HEK293 (cell line): ENCODE results near the gene PADI3.

ENCODE experiments used
- CTCF ChIA-PET: fragments of 350-600 bp; formaldehyde crosslinking; extraction: SDS; loops from one replicate; lab custom pipeline; 2021; ENCODE audit warnings: antibody characterized with exemption; lab: Yijun Ruan, JAX
- POLR2A ChIA-PET: fragments of 300-600 bp; formaldehyde crosslinking; extraction: SDS; loops from one replicate; lab custom pipeline; 2020; ENCODE audit warnings: antibody characterized with exemption, inconsistent platforms; lab: Yijun Ruan, JAX
- H3K27ac ChIP-seq: fragments of 200-500 bp; sonication (Bioruptor generic); 2 replicates; pipeline ENCODE4 v1.5.1; 2014; ENCODE audit warnings: low read depth, low read length, control low read depth, inconsistent platforms; ENCODE audit errors: extremely low read depth
- H3K36me3 ChIP-seq, 2 experiments: fragments of 200-500 bp in 1 of 2; sonication (Bioruptor generic) in 1 of 2; 1 replicate in 1 of 2; 2 replicates in 1 of 2; pipeline ENCODE4 v1.5.1; 2014 to 2017; ENCODE audit warnings: inconsistent platforms in 2 of 2, low read length in 2 of 2; ENCODE audit not compliant: control insufficient read depth in 2 of 2, insufficient read depth in 1 of 2
- H3K4me1 ChIP-seq: fragments of 200-500 bp; sonication (Bioruptor generic); 2 replicates; pipeline ENCODE4 v1.5.1; 2014; ENCODE audit warnings: mild to moderate bottlenecking, low read length, inconsistent platforms; ENCODE audit not compliant: control insufficient read depth, insufficient read depth
- H3K4me3 ChIP-seq: 2 replicates; pipeline ENCODE4 v1.5.1; 2011; ENCODE audit warnings: low read depth, mild to moderate bottlenecking, control low read depth, low read length, moderate library complexity
- H3K9me3 ChIP-seq: fragments of 200-500 bp; sonication (Bioruptor generic); 2 replicates; pipeline ENCODE4 v1.5.1; 2014; ENCODE audit warnings: low read depth, low read length, inconsistent platforms; ENCODE audit not compliant: control insufficient read depth, insufficient read depth
- BCL11B ChIP-seq: fragments of 450-650 bp; formaldehyde crosslinking; IDR thresholded peaks from 2 replicates; pipeline ENCODE4 v1.5.1; 2016; ENCODE audit warnings: low read depth, missing biosample characterization, missing genetic modification characterization
- KLF7 ChIP-seq: fragments of 450-650 bp; formaldehyde crosslinking; IDR thresholded peaks from 2 replicates; pipeline ENCODE4 v1.5.1; 2016; ENCODE audit warnings: missing biosample characterization, missing genetic modification characterization, borderline replicate concordance
- MEIS1 ChIP-seq: sonication (generic); formaldehyde crosslinking; IDR thresholded peaks from 2 replicates; pipeline ENCODE4 v1.8.1; 2022; ENCODE audit warnings: missing genetic modification reagents, mild to moderate bottlenecking, borderline replicate concordance
- REST ChIP-seq: fragments of 450-650 bp; formaldehyde crosslinking; IDR thresholded peaks from 2 replicates; pipeline ENCODE4 v1.5.1; 2016; ENCODE audit warnings: missing biosample characterization, missing genetic modification characterization
- SCRT1 ChIP-seq: fragments of 450-650 bp; formaldehyde crosslinking; IDR thresholded peaks from 2 replicates; pipeline ENCODE4 v1.5.1; 2016; ENCODE audit warnings: missing biosample characterization, missing genetic modification characterization, borderline replicate concordance
- ZBTB1 ChIP-seq: fragments of 450-650 bp; formaldehyde crosslinking; IDR thresholded peaks from 2 replicates; pipeline ENCODE4 v1.5.1; 2016; ENCODE audit warnings: missing biosample characterization, missing genetic modification characterization
- ZBTB8A ChIP-seq: fragments of 450-650 bp; formaldehyde crosslinking; IDR thresholded peaks from 2 replicates; pipeline ENCODE4 v1.5.1; 2016; ENCODE audit warnings: missing biosample characterization, missing genetic modification characterization
- ZNF10 ChIP-seq: fragments of 450-650 bp; formaldehyde crosslinking; IDR thresholded peaks from 2 replicates; pipeline ENCODE4 v1.5.1; 2017; ENCODE audit warnings: missing biosample characterization, missing genetic modification characterization
- ZNF112 ChIP-seq: fragments of 450-650 bp; formaldehyde crosslinking; IDR thresholded peaks from 2 replicates; pipeline ENCODE4 v1.5.0; 2017; ENCODE audit warnings: missing biosample characterization, missing genetic modification characterization
- ZNF18 ChIP-seq: fragments of 450-650 bp; formaldehyde crosslinking; IDR thresholded peaks from 2 replicates; pipeline ENCODE4 v1.5.1; 2016; ENCODE audit warnings: missing biosample characterization, missing genetic modification characterization
- ZNF221 ChIP-seq: fragments of 450-650 bp; formaldehyde crosslinking; IDR thresholded peaks from 2 replicates; pipeline ENCODE4 v1.5.1; 2017; ENCODE audit warnings: missing biosample characterization, missing genetic modification characterization, borderline replicate concordance
- ZNF311 ChIP-seq: fragments of 450-650 bp; formaldehyde crosslinking; IDR thresholded peaks from 2 replicates; pipeline ENCODE4 v1.5.1; 2017; ENCODE audit warnings: missing biosample characterization, missing genetic modification characterization, borderline replicate concordance
- ZNF398 ChIP-seq: fragments of 450-650 bp; formaldehyde crosslinking; IDR thresholded peaks from 2 replicates; pipeline ENCODE4 v1.5.1; 2017; ENCODE audit warnings: missing biosample characterization, missing genetic modification characterization
- ZNF518A ChIP-seq: fragments of 450-650 bp; formaldehyde crosslinking; conservative IDR thresholded peaks from 2 replicates; pipeline ENCODE4 v1.5.1; 2016; ENCODE audit warnings: low read depth, missing biosample characterization, missing genetic modification characterization
- ZNF548 ChIP-seq: fragments of 450-650 bp; formaldehyde crosslinking; IDR thresholded peaks from 2 replicates; pipeline ENCODE4 v1.5.1; 2016; ENCODE audit warnings: missing biosample characterization, missing genetic modification characterization
- ZNF621 ChIP-seq: fragments of 450-650 bp; formaldehyde crosslinking; IDR thresholded peaks from 2 replicates; pipeline ENCODE4 v1.5.1; 2017; ENCODE audit warnings: missing biosample characterization, missing genetic modification characterization
- ZNF658 ChIP-seq: fragments of 450-650 bp; formaldehyde crosslinking; IDR thresholded peaks from 2 replicates; pipeline ENCODE4; 2016; ENCODE audit warnings: missing biosample characterization, missing genetic modification characterization
- ZNF670 ChIP-seq: fragments of 450-650 bp; formaldehyde crosslinking; IDR thresholded peaks from 2 replicates; pipeline ENCODE4 v1.5.1; 2016; ENCODE audit warnings: missing biosample characterization, missing genetic modification characterization, low read depth
- ZNF677 ChIP-seq: fragments of 450-650 bp; IDR thresholded peaks from 2 replicates; pipeline ENCODE4 v1.5.0; 2018; ENCODE audit warnings: missing biosample characterization, mild to moderate bottlenecking, missing genetic modification characterization, moderate library complexity
- ZNF792 ChIP-seq: fragments of 450-650 bp; formaldehyde crosslinking; IDR thresholded peaks from 2 replicates; pipeline ENCODE4 v1.5.1; 2016; ENCODE audit warnings: missing biosample characterization, missing genetic modification characterization
- ZNF837 ChIP-seq: fragments of 450-650 bp; formaldehyde crosslinking; IDR thresholded peaks from 2 replicates; pipeline ENCODE4 v1.5.1; 2016; ENCODE audit warnings: missing biosample characterization, missing genetic modification characterization

PADI3 gene

GRCh38 chr1:17307329-17307728 lies 58.4 kb downstream of the PADI3 start (continued):
- TF ChIP-seq ZNF398 (no peak), ZNF621 (tag by site-specific recombination) (no peak), KLF7 (tag by site-specific recombination) (no peak), ZNF658 (no peak), ZNF311 (no peak), ZNF837 (tag by site-specific recombination) (no peak)

GRCh38 chr1:17307946-17308345 lies 59.0 kb downstream of the PADI3 start, which contains the start of gene PADI4:
TSS of gene PADI4 (plus strand) at chr1:17308197. CDS start at chr1:17308223, 26 bp downstream.
- no peak for TF ChIP-seq ZNF670 (tag by site-specific recombination)
- TF ChIP-seq SCRT1 (tag by site-specific recombination): no peak
- no peak for TF ChIP-seq ZNF792 (tag by site-specific recombination)
- TF ChIP-seq ZNF518A: no peak
- no peak for TF ChIP-seq BCL11B (tag by site-specific recombination)
- TF ChIP-seq ZNF112 (tag by site-specific recombination): no peak
- TF ChIP-seq ZNF548 (tag by site-specific recombination): no peak
- TF ChIP-seq REST (tag by site-specific recombination): no peak
- no peak for TF ChIP-seq ZNF221
- no peak for TF ChIP-seq ZBTB8A (tag by site-specific recombination)
- no peak for TF ChIP-seq ZBTB1 (tag by site-specific recombination)
- TF ChIP-seq ZNF18 (tag by site-specific recombination): no peak
- no peak for TF ChIP-seq ZNF10
- TF ChIP-seq MEIS1 (CRISPR knock-in tag): no peak
- TF ChIP-seq ZNF677: no peak
- Histone ChIP-seq H3K4me3 (no peak within 1 kb of the TSS), H3K4me1 (no peaks in the 10 kb centered on the region), H3K36me3 (no peaks in the 10 kb centered on the region), H3K27ac (no peak within 1 kb of the TSS), H3K9me3 (no peaks in the 10 kb centered on the region)
- CTCF ChIA-PET: interaction anchor here (0.8 to 1.4 kb wide), 2 partner anchors 14 to 49 kb away, joined by 3 read pairs; no protein-coding TSS in a partner anchor
- POLR2A ChIA-PET: no interaction called here
